Upper lobe of left lung (tissue), 6 donors: ENCODE measurements around the gene CR1L. TPM values are rescaled to one million over a fixed set of nuclear protein-coding genes. Genes with fewer than 3 reads are reported as not detected.
A peak's percentile ranks its signal among the peaks of the same experiment; 100 is the strongest.
"Not testable (repeated sequence)": the region's sequence is repeated elsewhere in the genome, so short reads cannot be mapped to it uniquely, and the experiment has no call there.

Experiments
- ATAC-seq, 2 donors: fragments of 200-7000 bp; cut with Tn5 transposase; one replicate each; pipeline ENCODE4 v1.9.1; 2022; ENCODE audit warnings: mild to moderate bottlenecking in 2 of 2, moderate library complexity in 2 of 2; ENCODE audit not compliant: low FRiP score in 2 of 2
- DNase-seq, 2 donors: peaks; one replicate each; pipeline ENCODE4 v3.0.0-alpha.2; 2019 to 2020
- H3K27ac ChIP-seq, 4 donors: fragments of 200-600 bp; sonication (generic); one replicate each; pipeline ENCODE4 v1.5.1; 2016 to 2019
- H3K27me3 ChIP-seq, 4 donors: fragments of 200-600 bp; sonication (generic); one replicate each; pipeline ENCODE4 v1.5.1; 2017 to 2019
- H3K36me3 ChIP-seq, 4 donors: fragments of 200-600 bp; sonication (generic); one replicate each; pipeline ENCODE4 v1.5.1; 2016 to 2019
- H3K4me1 ChIP-seq, 4 donors: fragments of 200-600 bp; sonication (generic); one replicate each; pipeline ENCODE4 v1.5.1; 2018 to 2019
- H3K4me3 ChIP-seq, 4 donors: fragments of 200-600 bp; sonication (generic); one replicate each; pipeline ENCODE4 v1.5.1; 2017 to 2019; ENCODE audit warnings: mild to moderate bottlenecking in 2 of 4, moderate library complexity in 1 of 4
- H3K9me3 ChIP-seq, 4 donors: fragments of 200-600 bp; sonication (generic); one replicate each; pipeline ENCODE4 v1.5.1; 2018 to 2019
- CTCF ChIP-seq, 6 experiments: fragments of 450-650 bp in 4 of 6; fragments of 200-600 bp in 2 of 6; sonication (generic) in 2 of 6; IDR thresholded peaks; one replicate each; pipeline ENCODE4 v1.5.1; 2016 to 2019; ENCODE audit warnings: antibody characterized with exemption in 6 of 6
- EP300 ChIP-seq, 4 donors: sonication (generic); formaldehyde crosslinking; IDR thresholded peaks; one replicate each; pipeline ENCODE4 v1.5.1; 2017; ENCODE audit warnings: antibody characterized with exemption in 4 of 4, control low read depth in 2 of 4
- POLR2A ChIP-seq, 4 donors: fragments of 450-650 bp; IDR thresholded peaks; one replicate each; pipeline ENCODE4 v1.5.1; 2016 to 2017; ENCODE audit warnings: antibody characterized with exemption in 4 of 4, mild to moderate bottlenecking in 2 of 4
- POLR2AphosphoS5 ChIP-seq, 2 donors: sonication (generic); formaldehyde crosslinking; IDR thresholded peaks; one replicate each; pipeline ENCODE4 v1.5.1; 2017; ENCODE audit warnings: antibody characterized with exemption in 2 of 2
- WGBS, 2 donors: methylation state at CpG; one replicate each; pipeline ENCODE4 v1.1.5; 2017 to 2018; 5-methylcytosine and 5-hydroxymethylcytosine counted together
- total RNA-seq, 6 donors: library from RNA; depleted of rRNA in 4 of 6; stranded (reverse); fragments of >200 nt in 4 of 6; gene quantifications; one replicate each; pipeline versions ENCODE4 v1.1.0 to v1.2.1, GENCODE V29; 2016 to 2021
- donor health status: DM: no; HTN: no; CAD: no; lungs with moderate emphysema.
- donor health status: DM: no; HTN: yes; CAD: no; lungs with severe emphysema.

Gene CR1L
- total RNA-seq, 6 donors from 2014 or later, result 0.30 to 1.0 TPM; not detected in 4

DNA sequence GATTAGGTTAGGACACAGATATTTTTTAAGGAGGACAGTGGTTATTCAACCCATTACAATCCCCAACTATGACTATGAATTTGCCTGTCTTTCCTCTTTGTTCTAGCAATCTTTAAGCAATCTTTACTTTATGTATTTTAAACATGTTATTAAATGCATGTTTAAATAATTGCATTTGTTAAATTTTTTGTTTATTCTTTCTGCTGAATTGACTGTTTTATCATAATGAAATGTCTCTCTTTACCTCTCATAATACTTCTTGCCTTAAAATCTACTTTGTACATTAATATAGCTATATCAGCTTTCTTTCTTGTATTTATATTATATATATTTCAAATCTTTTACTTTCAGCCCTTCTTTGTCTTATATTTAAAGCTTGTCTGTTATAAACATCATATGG is 46.1 kb downstream of the CR1L start:
- TF ChIP-seq CTCF (IDR thresholded peaks at IDR 0.05) (no peak), POLR2AphosphoS5 (IDR thresholded peaks at IDR 0.05) (no peak), EP300 (IDR thresholded peaks at IDR 0.05) (no peak), POLR2A (IDR thresholded peaks at IDR 0.05) (no peak)
- no peak overlapping the region for H3K27ac ChIP-seq
- no peak overlapping the region for H3K4me3 ChIP-seq
- H3K9me3 ChIP-seq, result no peaks in the 10 kb centered on the region
- H3K27me3 ChIP-seq, result no peaks in the 10 kb centered on the region
- ATAC-seq (no peak), DNase-seq (no peak)
- H3K4me1 ChIP-seq, result no peaks in the 10 kb centered on the region
- no peaks in the 10 kb centered on the region for H3K36me3 ChIP-seq

GRCh38 chr1:207691841-207692240 is 46.9 kb downstream of the CR1L start:
- Histone ChIP-seq H3K27ac (no peak overlapping the region), H3K9me3 (no peaks in the 10 kb centered on the region), H3K36me3 (no peaks in the 10 kb centered on the region), H3K4me1 (no peaks in the 10 kb centered on the region), H3K4me3 (no peak overlapping the region), H3K27me3 (no peaks in the 10 kb centered on the region)
- TF ChIP-seq CTCF (IDR thresholded peaks at IDR 0.05), result no peak
- TF ChIP-seq POLR2AphosphoS5 (IDR thresholded peaks at IDR 0.05), result no peak
- no peak for TF ChIP-seq EP300 (IDR thresholded peaks at IDR 0.05)
- no peak for TF ChIP-seq POLR2A (IDR thresholded peaks at IDR 0.05)
- DNase-seq, result no peak
- no peak for ATAC-seq
- 74 to 83% methylated on average over 11 of the region's 11 CpGs for WGBS, 2 donors

DNA sequence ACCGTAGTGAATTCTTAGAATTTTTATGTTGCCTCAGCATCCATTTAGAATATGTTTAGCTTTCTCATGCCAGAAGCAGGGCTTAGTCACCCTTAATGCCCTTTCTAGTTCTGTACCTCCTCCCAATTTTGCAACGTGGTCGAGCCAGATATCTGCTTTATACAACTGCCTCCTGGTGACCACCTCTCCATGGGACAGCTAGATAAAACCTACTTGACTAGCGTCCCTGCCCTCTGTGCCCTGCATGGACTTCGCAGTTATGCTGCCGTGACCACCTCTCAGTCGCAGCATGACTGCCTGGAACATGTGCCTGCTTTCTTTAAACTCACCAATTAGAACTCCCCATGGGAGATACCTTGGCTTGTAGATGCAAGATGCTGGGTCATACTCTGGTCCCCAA is 47.4 kb downstream of the CR1L start:
- not testable (repeated sequence) for H3K27me3 ChIP-seq, ATAC-seq, H3K27ac ChIP-seq, DNase-seq, H3K9me3 ChIP-seq, H3K4me3 ChIP-seq, H3K36me3 ChIP-seq, H3K4me1 ChIP-seq
- WGBS, 2 donors, result 84 to 89% methylated on average over 7 of the region's 7 CpGs

- Histone ChIP-seq H3K4me3 (no peak overlapping the region), H3K9me3 (no peaks in the 10 kb centered on the region), H3K27ac (no peak overlapping the region), H3K4me1 (no peaks in the 10 kb centered on the region), H3K36me3 (no peaks in the 10 kb centered on the region), H3K27me3 (no peaks in the 10 kb centered on the region)
- WGBS, 2 donors, result 70 to 80% methylated on average over 1 to 2 of the region's 2 CpGs
- ATAC-seq, result no peak
- no peak for DNase-seq
- TF ChIP-seq CTCF (IDR thresholded peaks at IDR 0.05), result no peak
- TF ChIP-seq POLR2A (IDR thresholded peaks at IDR 0.05), result no peak
- no peak for TF ChIP-seq EP300 (IDR thresholded peaks at IDR 0.05)
- no peak for TF ChIP-seq POLR2AphosphoS5 (IDR thresholded peaks at IDR 0.05)
These were observed 51.0 kb downstream of the CR1L start for GRCh38 chr1:207695891-207696290.

GRCh38 chr1:207698822-207699483 is 54.0 kb downstream of the CR1L start:
- H3K4me3 ChIP-seq, result no peak overlapping the region
- DNase-seq, result peak in 1 of 2 donors; percentile 58
- no peak for TF ChIP-seq POLR2AphosphoS5 (IDR thresholded peaks at IDR 0.05)
- TF ChIP-seq CTCF (IDR thresholded peaks at IDR 0.05), result peak; percentile 22 to 65 (median 45)

More at GRCh38 chr1:207698822-207699483, 54.0 kb downstream of the CR1L start:
- ATAC-seq, result peak; percentile 87 to 93
- 43 to 46% methylated on average over 4 of the region's 4 CpGs for WGBS, 2 donors
- Histone ChIP-seq H3K4me1 (no peaks in the 10 kb centered on the region), H3K27me3 (no peaks in the 10 kb centered on the region), H3K27ac (no peak overlapping the region), H3K36me3 (no peaks in the 10 kb centered on the region), H3K9me3 (no peaks in the 10 kb centered on the region)
